GM19043 (cell line): ENCODE data around the gene SMNDC1.

Experiments used
- ATAC-seq: cut with Tn5 transposase; IDR thresholded peaks from one replicate; pipeline ENCODE4 v1.9.1; 2021; ENCODE audit warnings: low read depth; ENCODE audit not compliant: unreplicated experiment

SMNDC1 gene

DNA sequence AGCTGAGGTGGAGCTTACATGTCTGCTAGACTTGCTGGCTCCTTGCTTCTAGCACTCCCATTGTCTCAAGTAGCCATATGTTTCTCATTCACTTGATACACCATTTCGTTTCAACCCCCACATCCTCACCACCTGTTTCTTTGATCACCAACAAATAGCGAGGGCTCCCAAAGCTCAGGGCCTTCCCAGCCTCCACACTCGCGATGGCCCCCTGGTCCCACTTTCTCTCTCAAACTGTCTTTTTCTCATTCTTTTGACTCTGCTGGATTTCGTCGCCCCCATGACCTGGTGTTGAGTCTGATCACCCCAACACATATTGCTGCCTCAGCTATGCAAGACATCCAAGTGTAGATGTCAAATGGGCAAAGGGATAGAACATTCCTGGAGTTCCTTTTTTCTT, 26.0 kb upstream of the SMNDC1 start:
- no peak for ATAC-seq

DNA sequence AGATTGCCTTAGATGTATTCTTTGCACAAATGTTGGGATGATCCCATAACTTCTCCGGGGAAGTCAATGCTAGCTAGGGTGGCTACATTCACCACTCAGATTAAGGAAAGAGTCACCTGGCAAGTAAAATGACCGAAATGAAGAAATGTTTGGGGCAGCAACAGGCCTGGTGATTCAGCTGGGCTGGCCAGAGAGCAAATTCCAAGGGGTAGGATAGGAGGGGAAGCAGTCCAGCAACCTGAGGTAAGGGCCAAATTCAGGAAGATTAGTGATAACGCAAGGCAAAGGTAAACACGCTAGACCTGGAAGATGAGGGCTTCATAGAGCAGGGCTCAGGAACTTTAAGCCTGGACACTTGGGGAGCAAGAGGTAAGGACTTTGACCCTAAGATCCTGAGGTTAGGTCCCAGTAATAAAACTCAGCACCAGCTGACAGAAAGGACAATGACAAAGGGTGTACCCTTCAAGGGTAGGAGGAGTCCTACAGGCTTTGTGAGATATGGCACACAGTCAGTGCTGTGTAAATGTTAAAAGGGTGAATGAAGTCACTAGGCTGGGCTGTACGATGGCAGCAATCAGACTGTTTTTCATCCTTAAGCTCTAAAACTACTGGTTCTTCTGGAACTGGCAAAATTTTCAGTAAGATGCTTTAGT, 22.7 kb upstream of the SMNDC1 start:
- no peak for ATAC-seq

DNA sequence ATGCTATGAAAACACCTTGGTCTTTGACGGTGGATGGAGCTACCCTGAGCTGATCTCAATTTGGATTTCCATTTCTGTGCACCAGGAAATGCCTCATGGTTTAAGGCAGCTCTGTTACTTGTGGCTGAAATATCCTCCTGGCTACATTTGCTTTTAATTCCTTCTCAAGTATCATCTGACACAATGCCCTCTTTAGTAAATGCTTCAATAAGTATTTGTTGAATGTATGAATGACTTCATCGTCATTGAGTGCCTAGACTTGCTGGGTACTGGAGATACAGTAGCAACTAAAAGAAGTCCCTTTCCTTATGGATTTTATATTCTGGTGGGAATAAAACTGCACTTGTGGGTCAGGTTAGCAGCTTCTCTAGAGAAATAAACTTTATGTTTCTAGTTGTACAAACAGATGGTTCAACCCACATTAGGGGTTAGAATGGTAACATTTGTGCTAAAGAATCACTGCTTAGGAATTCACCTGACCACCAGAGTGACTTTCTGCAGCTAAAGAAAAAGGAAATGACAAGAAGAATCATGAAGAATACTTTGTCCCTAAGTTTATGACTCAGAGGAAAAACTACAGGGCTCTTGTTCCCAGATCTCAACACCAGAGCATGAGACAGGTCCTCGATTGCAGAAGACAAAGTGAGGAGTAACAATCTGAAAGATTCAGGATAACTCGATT, 21.8 kb upstream of the SMNDC1 start:
- no peak for ATAC-seq

DNA sequence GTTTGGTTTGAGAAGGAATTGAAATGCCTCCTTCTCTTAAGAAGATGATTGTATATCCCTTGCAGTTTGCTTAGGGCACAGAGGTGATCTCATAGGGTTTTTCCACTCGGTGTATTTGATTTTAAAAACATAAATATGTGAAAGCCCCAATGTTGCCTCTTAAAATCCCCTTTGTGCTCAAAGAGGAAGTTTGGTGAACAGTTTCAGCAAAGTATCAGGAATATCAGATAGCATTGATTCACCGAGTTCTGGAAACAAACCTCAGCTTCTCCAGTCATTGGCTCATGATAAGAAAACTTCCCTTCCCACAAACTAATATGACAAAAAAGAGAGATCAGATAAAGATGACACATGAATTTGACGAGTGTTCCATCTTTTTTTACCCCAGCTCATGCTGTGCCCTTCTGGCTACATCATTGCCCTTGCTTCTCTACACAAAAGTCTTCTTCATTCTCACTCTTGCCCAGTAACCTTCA, 20.1 kb upstream of the SMNDC1 start:
- peak; percentile 37 for ATAC-seq

DNA sequence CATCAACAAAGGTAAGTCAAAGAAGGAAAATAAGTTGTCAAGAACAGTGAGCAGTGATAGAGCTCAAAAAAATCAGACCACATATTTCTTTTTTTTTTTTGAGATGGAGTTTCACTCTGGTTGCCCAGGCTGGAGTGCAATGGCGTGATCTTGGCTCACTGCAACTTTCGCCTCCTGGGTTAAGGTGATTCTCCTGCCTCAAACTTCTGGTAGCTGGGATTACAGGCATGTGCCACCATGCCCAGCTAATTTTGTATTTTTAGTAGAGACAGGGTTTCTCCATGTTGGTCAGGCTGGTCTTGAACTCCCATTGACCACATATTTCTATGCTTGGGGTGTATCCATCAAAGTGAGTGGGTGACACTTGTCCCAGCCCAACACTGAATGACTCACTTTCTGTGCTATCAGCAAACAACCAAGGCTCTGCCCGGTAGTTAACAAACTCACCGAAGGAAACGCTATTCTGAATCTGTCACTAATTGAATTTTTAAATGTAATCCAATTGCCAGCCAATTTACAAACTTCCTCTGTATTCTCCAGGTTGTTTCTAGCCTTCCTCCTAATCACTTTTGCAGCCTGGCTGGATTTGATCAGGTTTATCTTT, 19.6 kb upstream of the SMNDC1 start:
- ATAC-seq: peak; percentile 50

DNA sequence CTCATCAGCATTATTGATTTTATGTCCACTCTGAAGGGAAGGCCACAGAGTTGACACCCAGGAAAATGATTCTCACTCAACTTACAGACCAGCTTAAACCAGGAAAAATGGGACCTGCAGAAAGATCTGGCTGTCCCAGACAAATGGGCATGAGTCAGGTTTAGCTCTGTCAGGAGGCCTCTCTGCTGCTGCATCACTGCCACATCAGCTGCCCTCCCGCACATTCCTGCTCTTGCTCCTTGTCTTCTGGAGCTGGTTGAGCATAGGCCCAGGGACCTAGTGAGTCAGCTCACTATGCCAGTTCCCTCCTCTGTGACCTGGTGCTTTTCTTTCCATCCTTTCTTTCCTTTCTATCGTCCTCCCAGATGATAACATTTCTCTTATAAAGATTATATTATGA, 18.8 kb upstream of the SMNDC1 start:
- no peak for ATAC-seq

DNA sequence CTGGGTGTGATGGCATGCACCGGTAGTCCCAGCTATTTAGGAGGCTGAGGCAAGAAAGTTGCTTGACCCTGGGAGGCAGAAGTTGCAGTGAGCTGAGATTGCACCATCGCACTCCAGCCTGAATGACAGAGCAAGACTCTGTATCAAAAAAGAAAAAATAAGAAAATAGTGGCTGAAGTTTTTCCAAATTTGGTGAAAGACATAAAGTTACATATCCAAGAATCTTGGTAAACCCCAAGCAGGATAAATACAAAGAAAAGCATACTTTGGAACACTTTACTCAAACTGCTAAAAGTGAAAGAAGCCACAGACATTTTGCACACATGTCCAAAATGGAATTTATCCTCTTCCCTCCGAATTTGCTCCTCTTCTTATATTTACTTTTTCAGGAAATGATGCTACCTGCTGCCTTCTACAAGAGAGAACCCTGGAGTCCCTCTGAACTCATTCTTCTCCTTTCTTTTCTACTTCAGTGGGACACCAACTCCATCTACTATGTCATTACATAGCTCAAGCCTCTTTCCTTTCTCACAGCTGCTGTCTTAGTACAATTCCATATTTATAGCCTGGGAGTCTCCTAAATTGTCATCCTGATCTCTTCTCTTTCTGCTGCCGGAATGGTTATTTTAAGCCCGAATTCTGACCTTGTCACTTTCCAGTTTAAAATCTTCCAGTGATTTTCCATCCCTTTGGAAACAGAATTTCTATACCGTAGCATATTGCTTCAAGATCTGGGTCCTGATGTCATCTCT, 17.3 kb upstream of the SMNDC1 start:
- no peak for ATAC-seq

DNA sequence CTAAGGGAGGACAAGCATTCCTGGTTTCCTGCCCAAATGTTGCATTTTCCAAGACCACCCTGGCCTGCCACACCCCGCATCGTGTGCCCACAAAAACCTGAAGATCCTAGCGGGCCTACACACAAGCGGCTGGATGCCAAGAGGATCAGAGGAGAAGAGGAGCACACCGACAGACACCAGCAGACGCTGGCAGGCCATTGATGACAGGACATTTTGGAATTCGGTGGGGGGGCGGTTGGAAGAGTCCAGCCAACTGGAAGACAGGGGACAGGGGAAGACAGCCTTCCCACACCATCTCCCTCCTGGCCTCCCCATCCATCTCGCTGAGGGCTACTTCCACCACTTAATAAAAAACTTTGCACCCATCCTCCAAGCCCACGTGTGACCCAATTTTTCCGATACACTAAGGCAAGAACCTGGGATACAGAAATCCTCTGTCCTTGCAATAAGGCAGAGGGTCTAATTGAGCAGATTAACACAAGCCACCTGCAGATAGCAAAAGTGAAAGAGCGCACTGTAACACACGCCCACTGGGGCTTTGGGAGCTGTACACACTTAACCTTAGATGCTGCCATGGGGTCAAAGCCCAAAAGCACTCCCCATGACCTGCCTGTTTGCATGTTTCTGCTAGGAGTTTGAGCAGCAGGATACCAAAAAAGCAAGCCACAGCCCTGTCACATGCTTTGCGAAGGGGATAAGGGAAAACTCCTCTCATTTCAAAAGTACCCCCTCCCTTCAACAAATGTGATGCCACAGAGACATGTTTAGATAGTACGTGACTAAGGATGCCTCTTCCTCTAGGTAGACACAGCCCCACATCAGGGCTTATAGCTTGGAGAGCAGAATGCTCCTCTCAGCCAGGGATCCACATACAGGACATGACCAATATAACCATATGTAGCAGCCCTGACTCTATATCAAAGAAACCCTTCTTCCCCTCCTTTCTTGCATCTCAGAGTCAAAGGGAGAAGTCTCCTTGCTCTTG, 13.4 kb upstream of the SMNDC1 start:
- ATAC-seq: no peak

DNA sequence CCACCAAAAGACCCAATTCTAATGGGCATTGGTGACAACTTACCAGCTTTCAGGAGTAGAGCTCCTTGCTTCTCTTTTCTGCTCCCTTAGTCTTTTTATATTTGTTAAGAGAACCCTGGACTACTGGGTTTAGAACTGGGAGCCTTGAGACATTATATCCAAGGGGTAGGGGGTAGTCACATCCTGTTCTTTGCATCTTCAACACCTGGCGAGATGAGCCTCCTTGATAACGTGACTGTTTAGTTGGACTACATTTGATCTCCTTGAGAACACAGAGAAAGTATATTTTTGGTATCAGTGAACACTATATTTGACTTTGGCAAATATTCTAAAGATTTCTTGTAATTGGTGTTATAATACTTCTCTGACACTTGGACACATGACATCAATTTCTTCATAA, 9.0 kb upstream of the SMNDC1 start:
- no peak for ATAC-seq

DNA sequence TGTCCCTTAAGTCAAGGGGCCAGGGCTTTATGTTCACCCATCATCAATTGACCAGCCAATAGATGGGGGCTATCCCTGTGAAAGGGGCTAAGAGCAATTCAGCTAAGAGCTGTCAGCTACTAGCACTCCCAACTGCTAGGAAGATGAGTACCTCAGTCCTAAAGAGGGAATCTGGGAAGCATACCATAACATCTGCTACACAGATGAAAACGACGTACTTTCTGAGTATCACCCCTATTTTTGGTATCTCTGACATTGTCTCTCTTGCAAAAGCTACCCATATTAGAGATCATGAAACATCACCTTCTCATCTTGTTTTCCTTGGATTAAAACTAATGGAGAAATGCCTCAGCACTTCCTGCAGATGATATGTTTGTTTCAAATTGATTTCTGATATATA, 7.5 kb upstream of the SMNDC1 start:
- no peak for ATAC-seq

DNA sequence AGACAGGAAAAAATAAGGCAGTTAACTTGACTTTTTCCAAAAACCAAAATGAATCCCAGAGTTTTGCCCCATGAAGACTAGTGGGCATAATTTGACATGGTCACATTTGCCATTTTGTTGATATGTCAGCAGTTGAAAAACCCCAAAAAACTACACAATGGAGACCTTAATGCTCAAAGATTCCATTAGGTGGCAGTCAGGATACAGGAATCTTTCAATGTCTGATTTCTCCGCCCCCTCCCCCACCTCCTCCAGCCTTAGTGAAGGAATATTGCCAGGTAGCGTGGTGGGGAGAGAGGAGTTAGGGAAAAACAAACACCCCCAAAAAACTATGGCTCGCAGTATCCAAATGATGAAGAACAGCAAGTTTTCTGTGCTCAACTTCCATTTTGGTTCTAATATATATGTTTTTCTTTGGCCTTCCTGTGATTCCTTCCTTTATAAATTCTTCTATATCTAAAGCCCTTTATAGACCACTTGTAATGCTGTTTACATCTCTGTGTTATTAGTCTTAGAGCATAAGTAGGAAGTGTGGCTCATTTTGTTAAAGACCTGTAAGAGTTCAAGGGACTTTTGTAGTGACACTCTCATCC, 6.7 kb upstream of the SMNDC1 start:
- no peak for ATAC-seq

DNA sequence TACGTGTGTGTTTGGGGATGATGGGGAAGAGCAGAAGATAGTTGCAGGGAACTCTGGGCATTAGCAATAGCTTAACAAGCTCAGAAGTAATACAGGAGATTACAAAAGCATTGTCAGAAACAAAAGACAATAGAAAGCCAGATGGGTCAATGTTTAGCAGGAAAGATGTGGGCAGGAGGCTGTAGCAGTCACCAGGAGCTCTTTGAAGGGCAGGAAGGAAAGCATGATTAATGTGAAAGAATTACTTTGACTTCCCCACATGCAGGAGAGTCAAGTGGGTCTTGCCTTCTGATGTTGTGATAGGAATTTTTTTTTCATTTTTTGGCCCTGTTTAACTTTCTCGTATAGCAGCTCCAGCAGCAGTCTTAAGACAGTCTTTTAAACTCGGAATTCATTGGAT, 6.0 kb upstream of the SMNDC1 start:
- ATAC-seq: no peak

DNA sequence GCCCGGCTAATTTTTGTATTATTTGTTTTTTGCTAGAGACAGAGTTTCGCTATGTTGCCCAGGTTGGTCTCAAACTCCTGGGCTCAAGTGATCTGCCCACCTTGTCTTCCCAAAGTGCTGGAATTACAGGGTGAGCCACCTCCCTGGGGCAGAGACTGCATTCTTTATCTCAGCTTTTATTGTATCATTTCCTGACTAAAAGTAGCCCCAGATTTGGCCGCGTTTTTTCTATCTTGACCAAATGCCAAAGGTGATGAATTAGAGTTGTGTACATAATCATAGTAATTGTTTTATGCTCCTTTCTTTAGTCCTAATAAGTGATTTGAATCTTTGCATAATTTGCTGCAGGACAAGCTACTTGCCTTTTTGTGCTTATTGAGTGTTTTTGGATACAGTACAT, 3.1 kb upstream of the SMNDC1 start:
- no peak for ATAC-seq

DNA sequence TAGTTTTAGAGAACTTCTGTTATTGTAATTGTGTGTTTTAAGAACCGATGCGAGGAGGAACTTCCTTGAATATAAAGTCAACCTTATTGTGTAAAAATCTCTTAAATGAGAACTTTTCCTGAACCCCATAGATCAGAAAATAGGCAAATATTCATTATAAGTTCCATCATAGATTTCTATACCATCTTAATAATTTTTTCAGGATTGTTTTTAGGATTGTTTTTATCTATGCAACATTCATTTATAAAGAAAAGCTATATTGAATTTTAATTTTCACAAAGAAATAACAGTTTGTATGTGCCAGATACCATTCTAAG, 1.7 kb upstream of the SMNDC1 start:
- ATAC-seq: no peak

DNA sequence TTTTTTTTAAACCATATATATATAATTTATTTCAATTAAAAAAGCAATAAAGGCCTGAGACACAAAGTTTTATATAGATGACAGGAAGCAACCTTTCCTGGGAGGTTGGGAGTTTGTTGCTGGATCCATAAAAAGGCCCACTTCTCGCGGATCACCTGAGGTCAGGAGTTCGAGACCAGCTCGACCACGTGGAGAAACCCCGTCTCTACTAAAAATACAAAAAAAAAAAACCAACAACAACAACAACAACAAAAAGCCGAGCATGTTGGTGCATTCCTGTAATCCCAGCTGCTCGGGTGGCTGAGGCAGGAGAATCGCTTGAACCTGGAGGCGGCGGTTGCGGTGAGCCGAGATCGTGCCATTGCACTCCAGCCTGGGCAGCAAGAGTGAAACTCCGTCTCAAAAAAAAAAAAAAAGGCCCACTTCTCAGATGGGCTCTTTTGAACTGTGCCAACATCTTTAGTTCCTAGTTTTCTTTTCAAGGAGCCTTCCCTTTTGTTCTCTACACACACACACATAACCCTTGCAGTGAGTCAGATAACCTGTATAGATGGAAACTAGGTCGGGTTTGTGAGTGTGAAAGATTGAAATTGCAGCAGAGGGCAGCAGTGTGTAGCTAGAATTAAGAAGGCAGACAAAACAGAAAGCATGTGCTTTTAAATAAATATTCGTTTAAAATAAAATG, 1.2 kb upstream of the SMNDC1 start:
- peak; percentile 46 for ATAC-seq

DNA sequence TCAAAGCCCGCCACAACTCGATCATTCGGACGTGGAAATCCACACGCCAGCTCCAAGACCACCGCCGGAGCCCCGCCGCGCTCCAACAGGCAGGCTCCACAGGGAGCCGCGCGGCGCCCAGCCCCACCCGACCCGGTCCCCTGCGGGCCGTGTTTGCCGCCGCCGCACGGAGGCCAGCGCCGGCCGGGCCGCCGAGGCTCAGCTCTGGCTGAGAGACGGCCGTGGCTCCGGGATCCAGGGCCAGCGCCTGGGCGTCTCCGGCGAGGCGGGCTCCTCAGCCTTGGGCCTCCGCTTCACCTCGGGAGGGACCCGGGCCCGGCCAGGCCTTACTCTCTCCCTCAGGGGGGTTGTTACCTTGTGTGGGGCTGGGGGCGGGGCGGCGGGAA, 333 bp downstream of the SMNDC1 start:
- ATAC-seq: peak; percentile 26

DNA sequence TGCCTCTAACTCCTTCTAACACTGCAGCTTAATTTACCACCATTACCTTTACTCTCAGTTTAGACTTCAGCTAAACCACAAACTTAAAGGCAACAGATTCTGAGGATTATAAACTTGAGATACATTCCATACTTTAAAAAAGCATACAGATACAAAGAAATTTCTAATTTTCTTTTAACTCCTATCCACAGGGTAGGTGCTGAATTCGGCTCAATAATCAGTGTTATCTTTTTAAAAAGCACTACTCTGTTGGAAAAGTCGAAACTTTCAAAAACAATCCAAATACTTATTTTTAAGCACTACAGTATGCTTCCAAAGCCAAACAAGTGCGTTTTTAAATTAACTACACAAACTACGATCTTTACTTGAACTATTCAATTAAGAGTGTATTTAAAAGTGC, 1.0 kb downstream of the SMNDC1 start:
- no peak for ATAC-seq

DNA sequence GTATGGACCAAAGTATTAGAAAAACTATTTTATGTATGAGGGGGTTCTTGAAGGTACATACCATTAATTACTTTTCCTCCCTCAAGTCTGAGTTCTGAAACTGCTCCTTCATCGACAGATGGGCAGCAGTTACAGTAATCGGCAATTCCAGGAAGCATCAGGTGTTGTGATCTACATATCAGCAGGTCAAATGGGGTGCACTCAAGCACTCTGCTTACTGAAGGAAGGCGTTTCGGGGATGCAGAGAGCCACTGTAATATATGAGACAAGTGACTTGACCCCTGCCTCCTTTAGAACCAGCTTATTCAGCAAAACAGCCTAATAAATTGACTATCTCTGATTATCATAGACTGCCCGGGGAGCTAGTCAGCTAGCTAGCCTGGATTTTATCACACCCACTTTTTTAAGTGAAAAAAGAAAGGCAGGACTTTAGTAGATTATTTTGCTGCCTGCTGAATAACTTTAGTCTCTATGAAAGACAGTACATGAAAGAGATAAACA, 4.2 kb downstream of the SMNDC1 start:
- no peak for ATAC-seq

DNA sequence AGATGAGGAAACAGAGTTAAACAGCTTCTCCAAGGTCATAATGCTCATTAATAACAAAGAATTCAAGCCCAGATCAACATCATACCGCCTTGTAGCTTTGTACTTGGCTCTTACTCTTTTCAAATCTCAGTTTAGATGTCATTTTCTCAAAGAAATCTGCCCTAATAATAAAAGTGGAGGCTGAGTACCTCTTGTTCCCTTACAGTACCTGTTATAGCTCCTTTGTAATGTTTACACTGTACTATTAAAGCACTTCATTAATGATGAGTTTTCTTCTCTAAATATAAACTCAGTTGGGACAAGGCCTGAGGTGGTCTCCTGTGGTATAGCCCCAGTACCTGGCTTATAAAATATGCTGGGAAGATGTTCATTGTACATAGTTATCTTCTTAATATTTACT, 7.8 kb downstream of the SMNDC1 start:
- ATAC-seq: no peak
